Measurements from ENCODE around the gene ZNF665.
"Not testable (repeated sequence)": the region's sequence is repeated elsewhere in the genome, so short reads cannot be mapped to it uniquely, and the experiment has no call there.

The ZNF665 gene

DNA sequence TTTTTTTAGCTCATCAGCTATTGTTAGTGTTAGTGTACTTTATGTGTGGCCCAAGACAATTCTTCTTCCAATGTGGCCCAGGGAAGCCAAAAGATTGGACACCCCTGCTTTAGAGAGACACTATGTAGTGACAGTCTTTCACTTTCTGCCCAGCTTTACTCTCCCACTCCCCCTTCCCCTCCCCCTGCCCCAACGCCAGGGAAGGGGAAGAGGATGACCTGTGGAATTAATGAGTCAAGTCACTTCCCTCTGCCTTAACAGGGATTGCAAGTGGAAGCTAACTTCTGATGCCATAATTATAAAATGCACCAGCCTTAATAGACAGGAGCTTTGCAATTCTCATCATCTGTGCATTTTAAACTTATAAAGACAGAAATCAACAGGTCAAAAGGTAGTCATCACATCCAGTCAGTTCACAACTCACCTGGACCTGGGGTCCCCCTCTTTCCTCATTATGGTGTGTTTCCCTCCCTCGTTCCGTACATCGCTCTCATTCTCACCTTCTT is 62.0 kb downstream of the ZNF665 start:
- H3K4me3 ChIP-seq (ENCODE audit: control insufficient read depth, low read depth, low read length), result no peak overlapping the region
- TF ChIP-seq, protein P1, sequence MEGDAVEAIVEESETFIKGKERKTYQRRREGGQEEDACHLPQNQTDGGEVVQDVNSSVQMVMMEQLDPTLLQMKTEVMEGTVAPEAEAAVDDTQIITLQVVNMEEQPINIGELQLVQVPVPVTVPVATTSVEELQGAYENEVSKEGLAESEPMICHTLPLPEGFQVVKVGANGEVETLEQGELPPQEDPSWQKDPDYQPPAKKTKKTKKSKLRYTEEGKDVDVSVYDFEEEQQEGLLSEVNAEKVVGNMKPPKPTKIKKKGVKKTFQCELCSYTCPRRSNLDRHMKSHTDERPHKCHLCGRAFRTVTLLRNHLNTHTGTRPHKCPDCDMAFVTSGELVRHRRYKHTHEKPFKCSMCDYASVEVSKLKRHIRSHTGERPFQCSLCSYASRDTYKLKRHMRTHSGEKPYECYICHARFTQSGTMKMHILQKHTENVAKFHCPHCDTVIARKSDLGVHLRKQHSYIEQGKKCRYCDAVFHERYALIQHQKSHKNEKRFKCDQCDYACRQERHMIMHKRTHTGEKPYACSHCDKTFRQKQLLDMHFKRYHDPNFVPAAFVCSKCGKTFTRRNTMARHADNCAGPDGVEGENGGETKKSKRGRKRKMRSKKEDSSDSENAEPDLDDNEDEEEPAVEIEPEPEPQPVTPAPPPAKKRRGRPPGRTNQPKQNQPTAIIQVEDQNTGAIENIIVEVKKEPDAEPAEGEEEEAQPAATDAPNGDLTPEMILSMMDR (IDR thresholded peaks at IDR 0.05; ENCODE audit: control insufficient read depth, insufficient read depth, low read depth, low read length, missing control alignments), result no peak
- no peak for DNase-seq (ENCODE audit: low read depth)

DNA sequence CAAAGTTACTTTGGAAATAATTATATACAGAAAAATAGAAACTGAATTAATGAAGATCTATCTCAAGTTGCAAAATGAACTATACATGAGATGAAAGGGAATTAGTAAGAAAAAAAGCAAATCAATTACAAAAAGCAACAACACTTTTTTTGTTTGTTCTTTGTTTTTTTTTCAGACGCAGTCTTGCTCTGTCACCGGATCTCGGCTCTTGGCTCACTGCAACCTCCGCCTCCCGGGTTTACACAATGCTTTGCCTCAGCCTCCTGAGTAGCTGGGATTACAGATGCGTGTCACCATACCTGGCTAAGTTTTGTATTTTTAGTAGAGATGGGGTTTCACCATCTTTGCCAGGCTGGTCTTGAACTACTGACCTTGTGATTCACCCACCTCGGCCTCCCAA is 62.7 kb downstream of the ZNF665 start:
- TF ChIP-seq, protein P1 (IDR thresholded peaks at IDR 0.05; ENCODE audit: control insufficient read depth, insufficient read depth, low read depth, low read length, missing control alignments), result no peak
- DNase-seq (ENCODE audit: low read depth), result no peak
- H3K4me3 ChIP-seq (ENCODE audit: control insufficient read depth, low read depth, low read length), result no peak overlapping the region

DNA sequence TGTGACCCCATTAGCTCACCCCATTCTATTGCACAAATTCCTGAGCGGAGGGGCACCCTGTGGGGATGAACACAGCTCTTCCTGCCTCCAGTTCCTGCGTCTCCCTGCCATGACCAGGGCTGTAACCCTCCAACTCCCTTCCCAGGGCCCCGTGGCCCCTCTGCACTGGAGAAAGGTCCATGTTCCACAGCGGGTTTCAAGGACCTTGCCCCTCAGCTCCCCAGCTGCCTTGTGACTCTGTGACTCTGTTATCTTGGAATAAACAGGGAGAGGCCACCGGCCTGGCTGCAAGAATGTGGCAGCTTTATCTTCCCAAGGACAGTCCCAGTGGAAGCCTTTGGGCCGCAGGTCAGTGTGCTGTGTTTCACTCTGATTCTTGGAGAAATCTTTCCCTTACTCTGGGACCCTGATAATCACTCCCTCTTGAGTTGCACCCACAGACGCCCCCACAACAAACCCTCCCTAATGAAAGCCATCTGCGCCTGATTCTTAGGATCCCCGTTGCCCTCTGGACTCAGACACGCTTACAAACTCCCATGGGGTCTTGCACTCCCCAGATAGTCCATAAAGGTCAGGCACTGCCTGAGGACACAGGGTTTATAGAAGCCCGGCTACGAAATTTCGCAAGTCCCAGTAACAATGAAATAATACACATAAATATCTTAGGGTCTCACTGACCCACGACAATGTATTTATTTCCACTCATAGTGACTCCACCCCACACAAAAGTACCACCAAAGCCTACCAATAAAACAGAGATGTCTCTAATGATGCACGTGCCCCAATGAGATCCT is 66.2 kb downstream of the ZNF665 start:
- not testable (repeated sequence) for DNase-seq (ENCODE audit: low read depth); H3K4me3 ChIP-seq (ENCODE audit: control insufficient read depth, low read depth, low read length)

DNA sequence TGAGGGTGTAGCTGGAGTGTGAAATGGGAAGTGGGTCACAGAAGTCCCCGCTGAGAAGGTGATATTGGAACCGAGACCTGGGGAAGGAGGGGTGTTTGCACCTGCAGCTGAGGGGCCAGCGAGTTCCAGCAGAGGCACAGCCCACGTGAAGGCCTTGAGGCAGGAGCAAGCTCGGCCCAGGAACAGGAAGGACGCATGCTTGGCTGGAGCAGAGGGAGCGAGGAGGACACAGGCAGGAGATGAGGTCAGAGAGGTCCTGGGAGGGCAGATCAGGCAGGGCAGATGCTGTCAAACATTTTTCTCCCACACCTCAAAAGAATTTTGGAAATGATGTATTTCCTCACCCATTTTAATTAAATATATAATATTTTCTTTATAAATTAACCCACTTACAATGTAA is 69.8 kb downstream of the ZNF665 start:
- DNase-seq (ENCODE audit: low read depth), result no peak
- TF ChIP-seq, protein P1 (IDR thresholded peaks at IDR 0.05; ENCODE audit: control insufficient read depth, insufficient read depth, low read depth, low read length, missing control alignments), result no peak
- no peak overlapping the region for H3K4me3 ChIP-seq (ENCODE audit: control insufficient read depth, low read depth, low read length)

Measured in AG09309 (cell line).